ENCODE measurements around the gene KCTD21.
"Not testable (repeated sequence)": the region's sequence is repeated elsewhere in the genome, so short reads cannot be mapped to it uniquely, and the experiment has no call there.

KCTD21 gene

DNA sequence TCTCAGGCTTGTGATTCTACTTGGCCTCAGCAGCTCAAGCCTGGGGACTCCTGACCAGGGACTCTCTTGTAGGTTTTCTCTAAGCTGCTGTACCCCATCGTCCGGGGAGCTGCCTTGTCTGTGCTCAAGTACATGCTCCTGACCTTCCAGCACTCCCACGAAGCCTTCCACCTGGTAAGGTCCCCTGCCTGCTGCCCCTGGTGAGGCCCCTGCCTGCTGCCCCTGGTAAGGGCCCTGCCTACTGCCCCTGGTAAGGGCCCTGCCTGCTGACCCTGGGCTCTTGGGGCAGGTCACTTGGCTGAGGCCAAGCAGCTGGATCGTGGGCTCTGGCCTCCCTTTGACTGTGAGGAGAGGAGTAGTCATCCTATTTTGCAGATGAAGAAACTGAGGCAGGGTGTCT lies 11.6 kb upstream of the KCTD21 start:
- DNase-seq: no peak

DNA sequence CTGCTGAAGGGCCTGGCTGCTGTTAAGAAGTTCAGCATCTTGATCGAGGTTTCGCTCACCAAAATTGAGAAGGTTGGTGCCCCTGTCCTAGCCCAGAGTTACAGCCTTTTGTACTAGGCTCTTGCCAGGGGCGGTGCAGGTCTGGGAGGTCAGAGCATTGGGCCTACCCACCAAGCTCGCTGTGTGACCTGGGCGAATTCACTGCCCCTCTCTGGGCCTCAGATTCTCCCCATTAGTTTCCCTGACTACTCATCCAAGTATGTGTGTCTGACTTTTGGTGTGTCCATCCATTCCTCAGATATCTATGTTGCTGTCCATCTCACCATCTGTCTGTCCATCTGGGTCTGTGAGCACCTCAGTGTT lies 11.2 kb upstream of the KCTD21 start:
- no peak for DNase-seq

DNA sequence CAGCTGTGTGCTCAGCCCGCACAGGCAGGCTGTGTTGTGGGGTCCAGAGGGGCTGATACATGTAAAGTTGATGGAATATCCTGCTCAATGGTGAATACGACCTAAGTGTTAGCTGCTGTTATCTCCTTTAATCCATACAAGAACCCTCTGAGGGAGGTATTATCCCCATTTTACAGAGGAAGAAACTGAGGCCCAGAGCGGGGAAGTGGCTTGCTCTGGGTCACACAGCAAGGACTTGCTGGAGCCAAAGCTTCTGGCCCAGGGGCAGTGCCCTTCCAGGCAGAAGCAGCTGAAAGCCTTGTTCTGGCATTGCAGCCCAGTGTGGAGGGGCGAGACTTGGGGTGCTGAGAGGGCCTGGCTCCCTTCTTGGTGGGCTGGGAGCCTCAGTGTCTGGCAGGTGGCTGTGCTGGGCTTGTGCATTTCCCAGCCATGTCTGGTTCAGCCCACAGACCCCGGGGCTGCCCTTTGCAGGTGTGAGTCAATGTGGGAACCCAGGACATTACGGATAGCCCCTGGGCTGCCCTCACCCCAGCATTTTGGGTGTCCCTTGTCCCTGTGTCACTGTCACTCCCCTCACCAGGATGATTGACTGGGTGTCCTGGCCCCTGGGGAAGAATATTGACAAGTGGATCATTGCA lies 10.7 kb upstream of the KCTD21 start:
- no peak for DNase-seq

DNA sequence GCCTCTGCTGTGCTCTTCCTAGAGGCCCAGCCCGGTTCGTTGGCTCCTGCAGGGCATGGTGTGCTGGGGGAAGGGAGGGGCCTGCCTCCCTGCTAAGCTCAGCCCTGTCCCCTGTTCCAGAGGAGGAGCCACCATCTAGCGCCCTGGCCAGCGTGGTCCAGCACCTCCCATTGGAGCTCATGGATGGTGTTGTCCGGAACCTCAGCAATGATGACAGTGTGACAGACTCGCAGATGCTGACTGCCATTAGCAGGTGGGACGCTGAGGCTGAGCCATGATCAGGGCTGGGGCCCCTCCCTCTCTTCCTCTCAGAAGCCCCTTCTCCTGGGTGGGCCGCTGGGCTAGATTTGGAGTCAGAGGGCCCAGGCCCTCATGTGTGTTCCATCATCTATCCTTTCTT lies 9.4 kb upstream of the KCTD21 start:
- no peak for DNase-seq

DNA sequence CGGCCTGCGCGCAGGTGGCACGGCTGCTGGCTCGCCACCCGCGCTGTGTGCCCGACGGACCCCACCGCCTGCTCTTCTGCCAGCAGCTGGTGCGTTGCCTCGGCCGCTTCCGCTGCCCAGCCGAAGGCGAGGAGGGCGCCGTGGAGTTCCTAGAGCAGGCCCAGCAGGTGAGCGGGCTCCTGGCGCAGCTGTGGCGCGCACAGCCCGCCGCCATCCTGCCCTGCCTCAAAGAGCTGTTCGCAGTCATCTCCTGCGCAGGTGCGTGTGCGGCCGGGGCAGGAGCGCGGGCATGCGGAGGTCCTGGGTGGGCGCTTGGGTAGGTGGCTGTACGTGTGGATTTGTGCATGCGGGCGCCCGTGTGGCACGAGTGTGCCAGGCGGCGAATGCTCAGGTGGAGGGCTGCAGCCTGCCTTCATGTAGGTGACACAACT lies 8.2 kb upstream of the KCTD21 start:
- no peak for DNase-seq

DNA sequence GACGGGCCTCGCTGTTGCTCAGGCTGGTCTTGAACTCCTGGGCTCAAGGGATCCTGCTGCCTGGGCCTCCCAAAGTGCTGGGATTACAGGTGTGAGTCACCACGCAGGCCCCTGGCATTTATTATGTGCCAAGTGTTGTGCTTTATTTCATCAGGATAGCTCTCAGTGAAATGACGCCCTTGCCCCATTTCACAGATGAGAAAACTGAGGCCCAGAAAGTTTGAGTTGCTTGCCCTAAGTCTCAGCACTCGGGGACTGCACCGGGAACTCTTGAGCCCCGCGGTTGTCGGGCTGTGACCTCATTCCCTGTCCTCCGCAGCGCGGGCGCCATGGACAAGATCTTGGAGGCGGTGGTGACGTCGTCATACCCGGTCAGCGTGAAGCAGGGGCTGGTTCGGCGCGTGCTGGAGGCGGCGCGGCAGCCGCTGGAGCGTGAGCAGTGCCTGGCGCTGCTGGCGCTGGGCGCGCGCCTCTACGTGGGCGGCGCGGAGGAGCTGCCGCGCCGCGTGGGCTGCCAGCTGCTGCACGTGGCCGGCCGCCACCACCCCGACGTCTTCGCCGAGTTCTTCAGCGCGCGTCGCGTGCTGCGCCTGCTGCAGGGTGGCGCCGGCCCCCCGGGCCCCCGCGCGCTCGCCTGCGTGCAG lies 7.6 kb upstream of the KCTD21 start:
- no peak for DNase-seq

DNA sequence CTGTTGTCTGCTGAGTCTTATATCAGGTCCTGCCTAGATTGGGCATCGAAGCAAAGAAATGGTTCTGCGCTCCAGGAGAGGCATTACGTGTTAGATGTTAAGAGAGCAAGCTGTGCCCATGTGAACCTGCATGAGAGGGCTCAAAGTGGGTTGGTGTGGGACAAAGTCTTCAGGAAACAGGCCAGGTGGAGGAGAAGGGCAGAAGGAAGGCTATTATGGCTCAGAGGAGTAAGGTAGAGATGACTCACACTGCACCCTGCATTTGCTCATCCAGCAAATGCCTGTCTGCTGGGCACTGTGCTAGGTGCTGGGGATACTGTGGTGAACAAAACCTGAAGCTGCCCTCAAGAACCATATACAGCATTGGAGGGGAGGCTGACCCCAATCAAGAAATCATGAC lies 6.1 kb upstream of the KCTD21 start:
- no peak for DNase-seq

DNA sequence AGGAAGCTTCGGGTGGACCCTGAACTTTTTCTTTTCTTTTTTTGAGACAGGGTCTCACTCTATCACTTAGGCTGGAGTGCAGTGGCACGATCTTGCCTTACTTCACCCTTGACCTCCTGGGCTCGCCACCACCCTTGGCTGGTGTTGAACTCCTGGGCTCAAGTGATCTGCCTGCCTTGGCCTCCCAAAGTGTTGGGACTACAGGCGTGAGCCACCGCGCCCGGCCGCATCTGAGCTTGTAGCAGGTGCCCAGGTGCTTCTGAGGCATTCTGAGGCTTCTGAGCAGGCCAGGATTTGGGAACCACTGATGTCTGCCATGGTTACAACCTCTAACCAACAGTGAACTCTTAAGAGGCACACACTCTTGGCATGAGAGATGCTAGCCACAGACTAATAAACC lies 5.4 kb upstream of the KCTD21 start:
- DNase-seq: no peak

DNA sequence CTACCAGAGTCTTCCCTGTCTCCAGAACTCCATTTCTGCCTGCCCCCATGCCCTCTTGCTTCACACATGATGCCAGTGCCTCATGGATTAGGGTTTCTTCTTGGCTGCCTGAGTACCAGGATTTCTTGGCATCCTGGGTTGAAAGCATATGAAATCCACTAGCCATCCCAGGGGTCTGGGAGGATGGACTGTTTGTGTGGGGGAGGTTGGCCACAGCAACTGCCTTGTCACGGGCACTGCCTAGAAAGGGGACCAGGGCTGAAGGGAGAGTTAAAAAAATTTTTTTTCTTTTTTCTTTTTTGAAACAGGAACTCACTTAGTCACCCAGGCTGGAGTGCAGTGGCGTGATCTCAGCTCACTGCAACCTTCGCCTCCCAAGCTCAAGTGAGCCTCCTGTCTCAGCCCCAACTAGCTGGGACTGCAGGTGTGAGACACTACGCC lies 4.5 kb upstream of the KCTD21 start:
- no peak for DNase-seq

DNA sequence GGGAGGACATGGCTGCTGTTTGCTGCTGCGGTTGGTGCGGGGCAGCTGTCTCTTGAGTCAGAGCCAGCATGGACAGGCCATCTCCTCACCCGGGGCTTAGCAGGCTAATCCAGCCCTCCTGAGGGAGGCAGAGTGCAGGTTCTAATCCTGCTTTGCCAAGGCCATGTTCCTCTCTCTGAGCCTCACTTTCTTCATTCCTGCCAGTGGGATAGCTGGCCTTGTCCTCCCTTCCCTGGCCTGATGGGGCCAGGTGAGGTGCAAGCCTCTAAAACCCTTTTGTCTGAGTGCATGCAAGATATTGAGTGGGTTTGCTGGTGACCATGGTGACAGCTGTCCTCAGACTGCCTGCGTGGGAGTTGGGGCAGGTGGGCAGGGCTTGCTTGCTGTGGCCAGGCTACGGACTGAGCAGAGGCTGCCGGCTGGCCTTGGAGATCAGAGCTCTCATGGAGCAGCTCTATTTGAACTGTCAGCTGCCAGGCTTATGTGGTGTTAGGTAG lies 3.8 kb upstream of the KCTD21 start:
- no peak for DNase-seq

DNA sequence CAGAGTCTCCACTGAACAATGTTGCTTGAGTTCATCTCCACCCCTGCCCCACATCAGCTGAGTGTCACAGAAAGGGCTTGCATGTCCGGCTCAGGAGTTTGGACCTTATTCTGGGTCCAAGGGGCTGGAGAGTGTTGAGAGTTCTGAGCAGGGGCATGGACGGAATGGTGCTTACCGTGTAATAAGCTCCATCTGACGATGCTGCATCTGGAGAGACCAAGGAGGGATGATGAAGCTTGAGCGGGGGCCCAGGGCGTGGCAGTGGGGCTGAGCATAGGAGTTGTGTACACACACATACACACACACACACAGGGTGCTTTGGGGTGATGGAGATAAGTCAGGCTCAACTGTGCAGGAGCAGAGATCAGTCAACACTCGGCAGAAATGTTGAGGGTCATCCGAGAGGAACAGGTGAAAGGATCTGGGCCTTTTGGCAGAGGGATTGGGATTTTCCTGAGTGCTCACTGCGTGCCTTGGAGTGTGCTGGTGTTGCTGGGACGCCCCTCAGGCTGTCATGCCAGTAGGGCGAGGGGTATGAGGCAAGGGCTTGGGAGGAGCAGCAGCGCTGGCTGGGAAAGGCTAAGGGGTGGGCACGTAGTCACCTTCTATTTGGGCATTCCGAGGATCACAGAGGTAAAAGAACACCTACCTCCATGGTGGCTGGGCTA lies 2.6 kb upstream of the KCTD21 start:
- no peak for DNase-seq

DNA sequence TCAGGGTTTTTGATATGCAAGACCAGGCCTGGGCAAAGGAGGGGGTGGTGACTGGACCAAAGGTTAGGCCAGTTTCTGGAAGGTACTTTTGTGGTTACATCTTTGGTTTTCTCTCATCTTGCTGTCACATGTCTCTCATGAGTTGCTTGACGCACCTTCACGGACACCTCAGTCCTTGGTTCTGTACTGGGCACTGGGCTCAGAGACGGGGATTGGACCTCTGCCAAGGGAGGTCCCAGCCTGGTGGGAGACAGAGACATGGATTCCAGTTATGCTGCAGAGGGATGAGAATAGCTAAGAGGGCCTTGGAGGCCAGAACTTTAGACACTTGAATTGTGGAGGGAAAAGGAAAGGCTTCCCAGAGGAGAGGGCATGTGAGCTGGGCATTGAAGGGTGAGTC lies 1.9 kb upstream of the KCTD21 start:
- no peak for DNase-seq

DNA sequence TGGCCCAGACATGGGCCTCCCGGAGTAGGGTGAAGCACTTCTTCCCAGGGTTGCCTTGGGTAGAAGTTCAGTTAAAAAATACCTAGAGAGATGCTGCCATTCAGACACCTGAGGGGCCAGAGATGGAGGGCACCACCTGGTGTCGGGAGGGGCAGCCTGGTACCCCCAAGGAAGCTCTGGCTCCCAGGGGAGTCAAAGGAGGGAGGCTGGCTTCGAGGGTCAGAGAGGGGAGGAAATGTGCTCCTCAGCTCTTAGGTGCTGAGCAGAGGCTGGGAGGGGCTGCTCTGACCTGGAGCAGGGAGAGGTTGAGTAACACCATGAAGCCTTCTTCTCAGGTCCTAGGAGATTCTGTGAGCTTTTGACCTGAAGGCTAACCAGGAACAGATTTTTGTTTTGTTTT lies 1.4 kb upstream of the KCTD21 start:
- no peak for DNase-seq

DNA sequence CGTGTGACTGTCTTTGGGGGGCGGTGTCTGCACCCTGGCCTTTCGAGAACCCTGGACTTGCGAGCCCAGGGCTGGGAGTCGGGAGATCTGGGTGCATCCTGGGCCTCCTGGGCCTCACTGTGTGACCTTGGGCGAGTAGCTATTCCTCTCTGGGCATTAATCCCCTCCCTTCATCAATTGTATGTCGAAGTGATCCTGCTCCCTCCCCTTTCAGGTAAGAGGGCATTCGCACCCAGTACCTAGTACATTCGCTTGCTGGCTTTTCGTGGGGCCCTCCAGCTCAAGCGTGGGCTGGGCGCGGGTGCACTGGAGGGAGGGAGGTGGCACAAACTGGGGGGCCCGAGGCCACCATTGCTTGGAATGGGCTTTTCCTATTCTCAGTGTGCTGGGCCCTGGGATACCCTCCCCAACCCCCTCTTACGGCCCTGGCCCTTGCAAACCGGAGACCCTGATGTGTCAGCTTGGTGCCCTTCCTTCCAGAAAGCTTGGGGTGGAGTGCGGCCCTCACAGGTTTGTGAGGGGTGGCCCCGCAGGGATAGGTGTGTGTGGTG lies 823 bp upstream of the KCTD21 start:
- DNase-seq: no peak

DNA sequence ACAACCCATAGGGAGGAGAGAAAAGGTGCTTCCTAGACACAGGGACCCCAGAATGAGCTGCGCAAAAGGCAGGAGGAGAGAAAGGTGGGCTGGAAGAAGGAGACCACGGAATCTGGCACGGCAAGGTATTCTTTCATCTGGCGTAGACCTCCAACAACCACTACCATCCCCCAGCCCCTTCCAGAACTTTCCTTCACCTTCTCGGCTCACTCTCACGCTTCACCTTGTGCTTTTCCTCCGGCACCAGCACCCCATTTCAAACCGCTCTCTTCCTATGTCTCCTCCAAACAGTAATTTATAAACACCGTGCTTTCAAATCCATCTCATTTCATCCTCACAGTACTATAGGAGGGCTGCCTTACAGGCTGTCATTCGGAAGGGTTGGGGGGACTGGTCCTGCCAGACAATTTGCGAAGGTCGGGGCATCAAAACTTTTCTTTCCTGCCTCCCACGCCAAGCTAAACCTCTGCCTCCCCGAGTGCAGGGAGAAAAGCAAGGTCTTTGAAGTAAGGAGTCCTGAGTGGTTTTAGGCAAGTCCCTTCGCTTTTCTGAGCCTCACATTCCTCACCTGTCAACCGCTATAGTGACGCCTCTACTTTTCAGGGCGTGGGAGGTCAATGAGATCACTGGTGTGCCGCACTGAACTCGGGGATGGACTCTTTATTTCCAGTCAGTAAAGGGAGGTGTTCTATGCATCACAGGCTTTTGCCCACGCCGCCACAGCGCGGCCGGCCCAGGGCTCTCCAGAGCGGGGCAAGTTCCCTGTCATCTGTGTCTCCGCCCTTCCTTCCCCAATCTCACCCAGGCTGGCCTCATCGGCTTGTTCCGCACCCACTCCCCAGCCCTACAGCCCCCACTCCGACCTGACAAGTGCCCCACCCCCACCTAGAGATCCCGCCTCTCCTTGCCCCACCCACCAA lies 800 bp downstream of the KCTD21 start:
- DNase-seq: no peak

DNA sequence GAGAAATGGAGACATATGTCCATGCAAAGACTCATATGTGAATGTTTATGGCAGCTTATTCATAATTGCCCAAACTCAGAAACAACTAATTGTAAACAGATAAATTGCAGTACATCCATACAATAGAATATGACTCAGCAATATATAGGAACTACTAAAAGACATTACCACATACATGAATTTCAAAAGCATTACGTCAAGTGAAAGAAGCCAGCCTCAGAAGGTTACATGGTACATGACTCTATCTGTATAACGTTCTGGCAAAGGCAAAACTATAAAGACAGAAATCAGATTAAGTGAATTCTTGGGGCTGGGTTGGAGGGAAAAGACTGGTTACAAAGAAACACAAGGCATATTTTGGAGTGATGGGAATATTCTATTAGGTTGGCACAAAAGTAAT lies 7.2 kb downstream of the KCTD21 start:
- DNase-seq: no peak

DNA sequence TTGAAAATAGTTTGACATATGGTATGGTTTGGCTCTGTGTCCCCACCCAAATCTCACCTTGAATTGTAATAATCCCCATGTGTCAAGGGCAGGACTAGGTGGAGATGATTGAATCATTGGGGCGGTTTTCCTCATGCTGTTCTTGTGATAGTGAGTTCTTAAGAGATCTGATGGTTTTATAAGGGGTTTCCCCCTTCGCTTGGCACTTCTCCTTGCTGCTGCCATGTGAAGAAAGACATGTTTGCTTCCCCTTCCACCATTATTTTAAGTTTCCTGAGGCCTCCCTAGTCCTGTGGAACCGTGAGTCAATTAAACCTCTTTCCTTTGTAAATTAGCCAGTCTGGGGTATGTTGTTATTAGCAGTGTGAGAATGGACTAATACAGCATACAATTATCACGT lies 7.7 kb downstream of the KCTD21 start:
- no peak for DNase-seq

DNA sequence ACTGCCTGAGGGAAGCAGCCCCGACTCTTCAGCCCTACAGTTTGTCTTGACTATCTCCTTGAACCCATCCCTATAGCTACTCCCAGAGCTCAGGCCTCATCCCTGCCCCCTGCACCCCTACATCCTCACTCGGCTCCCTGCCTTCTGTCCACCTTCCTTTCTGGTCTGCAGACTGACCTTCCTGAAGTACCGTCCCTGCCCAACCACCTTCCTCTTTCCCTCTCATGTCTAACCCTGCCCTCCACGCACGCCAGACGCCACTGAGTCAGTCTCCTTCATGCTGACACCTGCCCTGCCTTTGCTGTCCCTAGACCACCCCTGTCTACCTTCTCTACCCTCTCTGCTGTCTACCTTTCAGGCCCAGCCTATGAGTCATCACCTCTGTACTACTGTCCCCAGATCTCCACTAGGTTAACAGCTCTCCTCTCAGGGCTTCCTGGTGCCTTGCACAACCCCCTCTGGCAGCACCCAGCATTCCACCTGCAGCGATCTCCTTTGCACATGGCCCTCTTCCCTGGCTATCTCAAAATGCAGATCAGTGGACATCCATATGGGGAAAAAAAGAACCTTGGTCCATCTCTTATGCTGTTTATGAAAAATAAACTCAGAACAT lies 8.9 kb downstream of the KCTD21 start:
- DNase-seq: no peak

DNA sequence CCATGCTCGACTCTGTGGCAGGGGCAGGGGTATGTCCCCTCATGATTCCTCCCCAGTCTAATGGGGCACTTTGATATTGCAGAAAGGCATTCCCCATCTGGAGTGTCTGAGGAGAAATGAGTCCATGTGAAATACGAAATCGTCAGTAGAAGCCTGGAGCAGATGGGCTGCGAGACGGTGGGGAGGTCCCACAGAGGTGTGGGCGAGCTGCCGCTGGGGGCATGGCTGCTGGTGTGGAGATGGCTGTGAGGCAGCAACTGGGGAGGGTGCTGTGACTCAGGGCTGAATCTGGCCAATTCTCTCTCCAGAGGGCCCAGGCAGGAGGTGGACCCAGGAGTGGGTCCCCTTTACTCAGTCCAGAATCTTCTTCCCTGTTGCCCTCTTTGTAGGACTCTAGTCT lies 11.2 kb downstream of the KCTD21 start:
- DNase-seq: no peak

DNA sequence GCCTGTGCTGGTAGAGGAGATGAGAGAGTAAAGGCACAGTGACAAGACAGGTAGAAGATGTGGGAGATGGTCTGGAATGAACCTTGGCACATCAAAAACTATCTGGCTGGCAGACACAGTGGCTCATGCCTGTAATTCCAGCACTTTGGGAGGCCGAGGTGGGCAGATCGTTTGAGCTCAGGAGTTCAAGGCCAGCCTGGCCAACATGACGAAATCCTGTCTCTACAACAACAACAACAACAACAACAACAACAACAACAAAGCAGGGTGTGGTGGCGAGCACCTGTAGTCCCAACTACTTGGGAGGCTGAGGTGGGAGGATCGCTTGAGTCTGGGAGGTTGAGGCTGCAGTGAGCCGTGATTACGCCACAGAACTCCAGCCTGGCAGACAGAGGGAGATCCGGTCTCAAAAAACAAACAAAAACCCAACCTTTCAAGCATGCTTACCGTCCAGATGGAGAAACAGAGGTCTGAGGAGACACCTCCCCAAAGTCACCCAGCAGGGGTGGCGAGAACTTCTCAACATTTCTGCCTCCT lies 11.8 kb downstream of the KCTD21 start:
- DNase-seq: no peak

DNA sequence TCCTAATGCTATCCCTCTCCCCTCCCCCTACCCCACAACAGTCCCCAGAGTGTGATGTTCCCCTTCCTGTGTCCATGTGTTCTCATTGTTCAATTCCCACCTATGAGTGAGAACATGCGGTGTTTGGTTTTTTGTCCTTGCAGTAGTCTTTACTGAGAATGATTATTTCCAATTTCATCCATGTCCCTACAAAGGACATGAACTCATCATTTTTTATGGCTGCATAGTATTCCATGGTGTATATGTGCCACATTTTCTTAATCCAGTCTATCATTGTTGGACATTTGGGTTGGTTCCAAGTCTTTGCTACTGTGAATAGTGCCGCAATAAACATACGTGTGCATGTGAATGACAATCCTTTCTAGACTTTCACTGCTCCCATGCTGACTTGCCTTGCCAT lies 12.6 kb downstream of the KCTD21 start:
- not testable (repeated sequence) for DNase-seq

DNA sequence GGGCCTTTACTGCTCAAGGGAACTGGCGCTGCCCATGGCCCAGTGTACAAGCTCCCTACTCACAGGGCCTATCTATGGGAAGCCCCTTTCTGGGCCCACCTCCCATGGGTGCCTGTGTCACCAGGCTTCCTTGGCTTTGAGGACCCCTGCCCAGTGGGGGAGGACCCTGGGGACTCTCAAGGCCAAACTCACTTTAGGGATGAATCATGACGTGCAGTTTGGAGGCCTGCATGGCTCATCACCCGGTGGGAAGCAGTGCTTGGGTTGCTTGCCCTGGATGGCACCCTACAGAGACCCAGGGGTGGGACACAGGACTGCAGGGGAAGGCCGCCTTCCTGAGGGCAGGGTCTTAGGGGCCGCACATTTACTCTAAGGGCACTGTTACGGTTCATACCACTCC lies 16.5 kb downstream of the KCTD21 start:
- no peak for DNase-seq

All from left hindlimb (tissue), 1 donor.